Measurements from ENCODE around the gene MYO3B.
"Not testable (repeated sequence)": the region's sequence is repeated elsewhere in the genome, so short reads cannot be mapped to it uniquely, and the experiment has no call there.

Gene MYO3B

DNA sequence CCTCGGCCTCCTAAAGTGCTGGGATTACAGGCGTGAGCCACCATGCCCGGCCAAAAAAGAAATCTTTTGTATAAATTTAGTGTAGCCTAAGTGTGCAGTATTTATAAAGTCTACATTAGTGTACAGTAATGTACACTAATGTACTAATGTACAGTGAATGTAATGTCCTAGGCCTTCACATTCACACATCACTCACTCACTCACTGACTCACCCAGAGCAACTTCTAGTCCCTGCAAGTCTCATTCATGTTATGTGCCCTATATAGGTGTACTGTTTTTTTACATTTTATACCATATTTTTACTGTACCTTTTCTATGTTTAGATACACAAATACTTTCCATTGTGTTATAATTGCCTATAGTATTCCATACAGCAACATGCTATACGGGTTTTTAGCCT is 254.9 kb downstream of the MYO3B start:
- DNase-seq (ENCODE audit: low spot score), result no peak

DNA sequence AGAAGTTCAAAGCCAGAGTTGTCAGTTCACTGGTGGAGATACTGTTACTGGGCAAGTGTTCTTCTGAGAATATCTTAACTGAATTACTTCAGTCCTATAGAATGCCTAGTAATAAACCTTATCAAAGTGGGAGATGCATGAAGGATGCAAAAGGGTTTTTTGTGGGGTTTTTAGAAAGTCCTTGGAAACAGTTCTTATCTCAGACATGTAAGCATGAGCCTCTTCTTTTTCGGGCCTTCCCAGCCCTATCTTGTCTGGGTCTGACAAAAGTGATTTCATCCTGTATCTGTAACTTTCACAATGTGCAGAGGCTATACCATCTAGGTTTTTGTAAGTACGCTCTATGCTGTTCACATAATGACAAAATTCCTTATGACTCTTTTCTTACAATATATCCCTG is 255.5 kb downstream of the MYO3B start:
- DNase-seq (ENCODE audit: low spot score), result no peak

DNA sequence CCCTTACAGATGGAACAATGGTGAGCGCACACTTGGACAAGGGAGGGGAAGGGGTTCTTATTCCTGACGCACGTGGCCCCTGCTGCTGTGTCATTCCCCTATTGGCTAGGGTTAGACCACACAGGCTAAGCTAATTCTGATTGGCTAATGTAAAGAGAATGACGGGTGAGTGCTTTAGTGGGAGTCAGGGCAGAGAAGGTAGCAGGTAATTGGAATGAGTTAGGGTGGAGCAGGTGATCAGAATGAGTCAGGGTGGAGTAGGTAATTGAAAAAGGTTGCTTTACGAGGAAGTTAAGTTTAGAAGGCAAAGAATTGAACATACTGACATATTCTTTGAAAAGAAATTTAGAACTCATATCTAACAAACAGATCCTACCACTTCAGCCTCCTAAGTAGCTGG is 256.4 kb downstream of the MYO3B start:
- DNase-seq (ENCODE audit: low spot score), result not testable (repeated sequence)

- no peak for DNase-seq (ENCODE audit: low spot score)
Measured at GRCh38 chr2:170434900-170435621, 257.1 kb downstream of the MYO3B start.

DNA sequence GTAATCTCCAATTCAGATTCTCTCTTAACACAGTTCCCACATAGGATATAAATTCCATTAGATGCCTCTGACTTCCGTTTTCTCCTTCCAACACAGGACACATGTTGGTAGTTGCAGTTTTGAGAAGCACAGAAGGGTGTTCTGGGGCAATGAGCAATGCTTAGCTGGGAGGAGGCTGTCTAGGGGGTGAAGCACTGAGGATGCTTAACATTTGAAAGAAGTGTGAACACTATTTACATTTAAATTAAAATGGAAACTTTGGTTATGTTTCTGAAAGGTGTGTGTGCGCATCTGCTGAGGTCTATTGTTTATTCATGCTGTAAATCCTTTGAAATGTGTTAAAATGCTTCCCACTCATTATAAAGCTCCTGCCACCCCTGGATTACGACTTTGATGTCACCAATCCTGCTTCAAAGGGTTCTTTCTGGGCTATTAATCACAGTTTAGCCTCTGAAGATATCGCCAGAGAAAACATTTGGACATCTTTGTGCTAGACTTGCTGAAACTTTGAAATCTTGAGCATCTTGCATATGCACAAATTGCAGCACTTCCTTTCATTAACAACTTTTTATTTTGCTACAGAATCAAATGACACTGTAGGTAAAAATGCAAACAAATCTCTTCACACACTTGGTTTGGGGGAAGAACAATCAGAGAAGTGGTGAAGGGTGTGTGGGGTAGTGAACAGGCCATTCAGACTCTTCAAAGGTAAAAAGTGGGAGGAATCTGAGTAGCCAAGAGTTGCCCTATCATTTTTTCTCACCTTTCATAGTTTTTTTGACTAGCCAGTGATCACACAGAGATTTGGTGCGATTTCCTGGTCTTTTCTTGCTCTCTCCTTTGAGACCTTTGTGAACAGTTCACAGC is 258.4 kb downstream of the MYO3B start:
- DNase-seq (ENCODE audit: low spot score), result no peak

- DNase-seq (ENCODE audit: low spot score), result no peak
Measured at GRCh38 chr2:170446078-170446477, 268.1 kb downstream of the MYO3B start.

DNA sequence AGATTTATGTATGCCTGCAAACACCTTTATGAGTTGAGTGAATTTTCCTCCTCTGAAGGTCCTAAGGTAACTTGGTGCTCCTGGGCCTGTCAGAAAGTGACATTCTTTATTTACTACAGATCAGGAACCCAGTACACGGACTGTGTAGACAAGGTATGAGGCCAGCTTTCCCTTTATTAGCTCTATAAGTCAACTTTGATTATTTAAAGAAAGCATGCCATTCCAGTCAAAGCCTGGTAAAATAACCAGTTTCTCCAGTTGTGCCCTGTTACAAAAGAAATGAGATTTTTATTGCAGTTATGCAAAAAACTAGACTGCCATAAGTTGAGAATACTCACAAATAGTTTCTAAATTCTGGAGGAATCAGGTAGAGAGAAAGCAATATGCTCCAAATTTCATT is 271.1 kb downstream of the MYO3B start:
- DNase-seq (ENCODE audit: low spot score), result no peak

GRCh38 chr2:170454471-170455372 is 276.8 kb downstream of the MYO3B start:
- DNase-seq (ENCODE audit: low spot score), result no peak

- DNase-seq (ENCODE audit: low spot score), result no peak
Measured at GRCh38 chr2:170455617-170456426, 277.9 kb downstream of the MYO3B start.

GRCh38 chr2:170456914-170457313 is 279.0 kb downstream of the MYO3B start:
- DNase-seq (ENCODE audit: low spot score), result no peak

GRCh38 chr2:170457742-170458141 is 279.8 kb downstream of the MYO3B start:
- DNase-seq (ENCODE audit: low spot score), result no peak

DNA sequence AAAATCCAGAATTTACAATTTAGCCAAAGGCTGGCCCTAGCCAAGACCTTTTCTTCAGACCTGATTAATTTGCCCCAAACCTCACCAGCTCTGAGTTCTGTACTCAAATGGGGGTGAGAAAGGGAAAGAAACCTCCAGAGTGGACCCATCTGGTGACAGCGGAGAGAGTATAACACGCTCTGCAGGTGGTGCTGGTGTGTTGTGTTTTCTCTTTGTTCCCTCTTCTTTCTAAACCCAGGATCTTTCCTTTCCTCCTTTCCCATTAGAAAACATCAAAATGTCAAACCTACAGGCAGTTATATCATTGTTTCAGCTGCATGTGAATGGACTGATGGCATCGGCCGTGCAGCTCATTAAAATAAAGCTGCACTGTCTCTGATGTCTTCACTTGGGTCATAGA is 283.9 kb downstream of the MYO3B start:
- DNase-seq (ENCODE audit: low spot score), result no peak

DNA sequence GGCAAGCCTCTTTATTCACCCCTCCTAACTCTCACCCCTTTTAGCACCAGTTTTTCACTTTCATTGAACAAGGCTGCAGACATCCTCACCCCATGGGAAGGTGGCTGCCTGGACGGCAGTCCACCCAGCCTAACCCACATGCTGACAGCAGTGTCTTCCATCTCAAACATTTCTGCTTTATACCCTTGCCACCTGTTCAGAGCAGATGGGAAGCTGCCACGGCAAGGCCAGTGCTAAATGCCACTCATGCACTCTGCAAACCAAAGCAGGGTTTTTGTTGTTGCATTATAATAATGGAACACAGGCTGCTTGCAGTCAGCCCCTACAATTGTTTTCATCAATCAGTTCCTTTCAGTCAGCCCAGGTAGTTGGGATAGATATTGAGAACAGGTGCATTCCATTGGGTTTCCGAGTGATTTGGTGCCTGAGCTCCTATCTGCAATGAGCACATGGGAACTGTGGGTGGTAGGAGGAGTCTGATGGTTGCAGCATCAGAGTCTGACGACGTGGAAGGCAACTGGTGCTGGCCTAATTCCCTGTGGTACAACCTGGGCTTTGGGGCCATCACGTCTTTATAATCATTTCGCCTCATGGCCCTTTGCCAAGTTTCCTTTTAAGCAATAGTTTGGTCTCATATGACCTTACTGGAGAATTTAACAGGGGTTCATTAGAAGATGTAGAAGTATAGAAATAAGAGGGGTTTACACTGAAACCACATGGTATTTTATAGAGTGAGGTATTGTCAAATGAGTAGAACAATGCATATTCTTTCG is 284.7 kb downstream of the MYO3B start:
- no peak for DNase-seq (ENCODE audit: low spot score)

DNA sequence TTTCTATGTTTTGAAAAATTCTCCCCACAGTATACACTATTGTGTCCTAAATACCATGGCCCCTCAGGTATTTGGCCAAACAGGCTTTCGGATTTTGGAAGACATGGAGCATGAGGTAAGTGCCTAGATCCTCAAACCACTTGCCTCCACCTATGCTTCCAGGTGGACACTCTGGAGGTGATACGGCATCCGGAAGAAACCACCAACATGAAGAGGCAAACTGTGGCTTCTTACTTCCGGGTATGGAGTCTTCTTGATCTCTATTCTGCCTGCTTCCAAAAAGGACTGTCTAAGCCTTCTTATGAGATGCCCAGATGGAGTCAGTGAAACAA is 285.2 kb downstream of the MYO3B start:
- no peak for DNase-seq (ENCODE audit: low spot score)

DNA sequence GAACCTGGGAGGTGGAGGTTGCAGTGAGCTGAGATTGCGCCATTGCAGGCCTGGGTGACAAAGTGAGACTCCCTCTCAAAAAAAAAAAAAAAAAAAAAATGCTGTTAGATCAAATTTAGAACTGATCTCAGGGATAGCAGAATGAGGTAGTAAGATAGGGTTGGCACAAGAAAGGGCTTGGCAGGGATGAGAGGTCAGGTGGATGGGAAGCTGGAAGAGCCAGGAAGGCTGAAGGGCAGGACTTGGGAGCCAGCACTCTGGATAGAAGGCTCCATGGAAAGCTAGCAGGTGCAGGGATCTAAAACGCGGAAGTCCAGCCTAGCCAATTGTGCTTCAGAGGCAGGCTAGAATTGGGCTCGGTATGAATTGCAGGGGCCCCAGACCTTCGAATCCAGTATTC is 286.3 kb downstream of the MYO3B start:
- DNase-seq (ENCODE audit: low spot score), result no peak

DNA sequence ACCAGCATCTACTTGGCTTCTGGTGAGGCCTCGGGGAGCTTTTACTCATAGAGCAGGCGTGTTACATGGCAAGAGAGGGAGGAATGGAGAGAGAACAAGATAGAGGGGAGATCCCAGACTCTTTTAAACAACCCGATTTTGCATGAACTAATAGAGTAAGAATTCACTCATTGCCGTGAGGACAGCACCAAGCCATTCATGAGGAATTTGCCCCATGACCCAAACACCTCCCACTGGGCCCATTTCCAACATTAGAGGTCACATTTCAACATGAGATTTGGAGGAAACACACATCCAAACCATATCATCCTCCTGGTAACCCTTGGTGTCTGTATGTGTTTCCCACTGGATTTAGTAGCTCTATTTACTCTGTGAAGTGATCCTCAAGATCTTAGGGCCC is 287.3 kb downstream of the MYO3B start:
- no peak for DNase-seq (ENCODE audit: low spot score)

- DNase-seq (ENCODE audit: low spot score), result no peak
Measured at GRCh38 chr2:170466632-170467031, 288.7 kb downstream of the MYO3B start.

DNA sequence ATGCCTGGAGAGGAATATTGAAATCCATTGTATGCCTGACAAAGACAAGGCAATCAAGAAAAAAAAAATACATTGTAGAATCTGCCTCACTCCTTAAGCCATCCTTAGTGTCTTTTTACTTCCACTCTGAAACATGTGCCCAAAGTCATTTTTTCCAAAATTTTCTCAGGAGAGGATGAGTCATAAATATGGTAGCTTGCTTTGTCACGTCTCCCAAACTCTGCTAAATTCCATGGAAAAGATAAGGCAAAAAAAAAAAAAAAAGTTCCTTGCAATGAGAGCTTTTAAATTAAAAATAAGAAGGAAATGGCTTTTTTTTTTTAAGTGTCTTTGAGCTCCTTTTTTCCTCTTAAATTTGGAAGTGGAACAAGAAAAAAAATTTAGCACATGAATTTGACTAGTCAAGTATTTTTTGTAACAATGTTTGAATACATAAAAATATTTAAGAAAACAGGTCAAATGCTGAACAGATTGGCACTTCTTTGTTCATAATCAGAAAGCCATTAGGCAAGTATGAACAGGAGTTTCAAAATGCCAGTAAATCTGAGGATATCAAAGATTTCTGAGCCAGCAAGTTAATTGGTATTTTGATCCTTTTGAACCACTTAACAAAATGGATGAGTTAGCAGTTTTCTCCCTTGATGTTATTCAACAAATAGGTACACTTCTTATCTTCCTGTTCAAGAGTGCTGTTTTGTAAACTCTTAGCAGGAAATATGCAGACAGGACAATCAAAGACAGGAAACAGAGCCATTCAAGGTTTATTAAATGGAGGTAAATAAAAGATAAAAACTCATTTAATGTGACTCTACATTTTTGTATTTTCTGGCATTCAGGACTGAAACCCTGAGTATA is 289.8 kb downstream of the MYO3B start:
- DNase-seq (ENCODE audit: low spot score), result no peak

- no peak for DNase-seq (ENCODE audit: low spot score)
Measured at GRCh38 chr2:170468557-170468956, 290.6 kb downstream of the MYO3B start.

DNA sequence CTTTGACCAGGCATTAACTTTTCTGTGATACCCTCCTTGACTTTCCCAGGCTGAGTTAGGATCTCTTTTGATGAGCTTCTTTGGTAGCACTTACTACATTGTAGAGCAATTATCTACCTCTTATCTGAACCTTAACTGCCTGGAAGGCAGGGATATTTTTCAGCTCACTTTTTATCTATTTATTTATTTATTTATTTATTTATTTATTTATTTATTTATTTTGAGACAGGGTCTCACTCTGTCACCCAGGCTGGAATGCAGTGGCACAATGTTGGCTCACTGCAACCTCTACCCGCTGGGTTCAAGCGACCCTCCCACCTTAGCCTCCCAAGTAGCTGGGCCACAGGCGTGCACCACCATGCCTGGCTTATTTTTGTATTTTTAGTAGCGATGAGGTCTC is 294.6 kb downstream of the MYO3B start:
- DNase-seq (ENCODE audit: low spot score), result not testable (repeated sequence)

All from cerebellar cortex (tissue), 1 donor.